Liver (tissue), 9 donors: Measurements from ENCODE around the gene CELSR1. TPM values are rescaled to one million over a fixed set of nuclear protein-coding genes. Genes with fewer than 3 reads are reported as not detected.

Experiments used
- DNase-seq: peaks from one replicate; pipeline ENCODE4 v3.0.0-alpha.2; 2017; ENCODE audit warnings: low spot score
- H3K27ac ChIP-seq, 2 donors: one replicate each; pipeline ENCODE4 v1.7.0; 2013; ENCODE audit warnings: inconsistent platforms in 2 of 2, low read length in 2 of 2, control low read depth in 1 of 2, low read depth in 1 of 2, mild to moderate bottlenecking in 1 of 2
- H3K27me3 ChIP-seq, 4 donors: one replicate each; pipeline versions ENCODE4 v1.6.1 to v1.7.0; 2013; ENCODE audit warnings: low read length in 3 of 4, inconsistent platforms in 1 of 4, mild to moderate bottlenecking in 1 of 4, moderate library complexity in 1 of 4; ENCODE audit not compliant: control insufficient read depth in 4 of 4, insufficient read depth in 4 of 4
- H3K36me3 ChIP-seq, 4 donors: one replicate each; pipeline versions ENCODE4 v1.6.1 to v1.7.0; 2013; ENCODE audit warnings: low read length in 3 of 4, mild to moderate bottlenecking in 3 of 4, low read depth in 1 of 4, moderate library complexity in 1 of 4; ENCODE audit not compliant: control insufficient read depth in 4 of 4, insufficient read depth in 3 of 4
- H3K4me1 ChIP-seq, 4 donors: one replicate each; pipeline versions ENCODE4 v1.6.1 to v1.7.0; 2013; ENCODE audit warnings: low read length in 3 of 4, mild to moderate bottlenecking in 3 of 4, moderate library complexity in 1 of 4; ENCODE audit not compliant: control insufficient read depth in 4 of 4, insufficient read depth in 4 of 4
- H3K4me3 ChIP-seq, 3 donors: one replicate each; pipeline versions ENCODE4 v1.6.1 to v1.7.0; 2013; ENCODE audit warnings: low read length in 3 of 3, control low read depth in 1 of 3, low read depth in 1 of 3, mild to moderate bottlenecking in 1 of 3
- H3K9ac ChIP-seq, 2 donors: one replicate each; pipeline ENCODE4 v1.7.0; 2013; ENCODE audit warnings: low read length in 2 of 2, mild to moderate bottlenecking in 2 of 2, moderate library complexity in 2 of 2, control low read depth in 1 of 2, low read depth in 1 of 2
- H3K9me3 ChIP-seq, 4 donors: one replicate each; pipeline versions ENCODE4 v1.6.1 to v1.7.0; 2013; ENCODE audit warnings: low read length in 3 of 4; ENCODE audit not compliant: control insufficient read depth in 4 of 4
- EGR1 ChIP-seq, 2 donors: IDR thresholded peaks; 2 replicates each; pipeline ENCODE4 v1.6.1; 2016 to 2018; ENCODE audit warnings: antibody characterized with exemption in 2 of 2, low read depth in 2 of 2
- FOXA1 ChIP-seq: IDR thresholded peaks from 2 replicates; pipeline ENCODE4 v1.6.1; 2016; ENCODE audit warnings: antibody characterized with exemption
- FOXA2 ChIP-seq: IDR thresholded peaks from 2 replicates; pipeline ENCODE4 v1.6.1; 2016; ENCODE audit warnings: antibody characterized with exemption
- GABPA ChIP-seq, 2 donors: IDR thresholded peaks in 1 of 2; conservative IDR thresholded peaks in 1 of 2; 2 replicates each; pipeline ENCODE4 v1.6.1; 2016; ENCODE audit warnings: antibody characterized with exemption in 2 of 2, mild to moderate bottlenecking in 1 of 2, moderate library complexity in 1 of 2
- HNF4A ChIP-seq, 2 donors: conservative IDR thresholded peaks; 2 replicates each; pipeline ENCODE4 v1.6.1; 2016; ENCODE audit warnings: antibody characterized with exemption in 2 of 2, mild to moderate bottlenecking in 2 of 2
- HNF4G ChIP-seq: IDR thresholded peaks from 2 replicates; pipeline ENCODE4 v1.6.1; 2016; ENCODE audit warnings: antibody characterized with exemption
- JUND ChIP-seq, 2 donors: IDR thresholded peaks; 2 replicates each; pipeline ENCODE4 v1.6.1; 2016; ENCODE audit warnings: antibody characterized with exemption in 2 of 2
- NR2F2 ChIP-seq: IDR thresholded peaks from 2 replicates; pipeline ENCODE4 v1.6.1; 2016; ENCODE audit warnings: antibody characterized with exemption
- RAD21 ChIP-seq, 2 donors: IDR thresholded peaks; 2 replicates each; pipeline ENCODE4 v1.6.1; 2016; ENCODE audit warnings: antibody characterized with exemption in 2 of 2, mild to moderate bottlenecking in 2 of 2
- RXRA ChIP-seq, 2 donors: IDR thresholded peaks; 2 replicates each; pipeline ENCODE4 v1.6.1; 2017 to 2018; ENCODE audit warnings: antibody characterized with exemption in 2 of 2, mild to moderate bottlenecking in 1 of 2
- SP1 ChIP-seq: IDR thresholded peaks from 2 replicates; pipeline ENCODE4 v1.6.1; 2018; ENCODE audit warnings: antibody characterized with exemption, mild to moderate bottlenecking
- TAF1 ChIP-seq: conservative IDR thresholded peaks from 2 replicates; pipeline ENCODE4 v1.6.1; 2016; ENCODE audit warnings: antibody characterized with exemption, mild to moderate bottlenecking
- YY1 ChIP-seq: IDR thresholded peaks from 2 replicates; pipeline ENCODE4 v1.6.1; 2016; ENCODE audit warnings: antibody characterized with exemption, mild to moderate bottlenecking
- WGBS: extraction: QIAGEN DNeasy Blood & Tissue Kit; methylation state at CpG from one replicate; pipeline ENCODE4 v1.1.7; 2013; 5-methylcytosine and 5-hydroxymethylcytosine counted together
- polyA plus RNA-seq, 2 donors: library from polyadenylated mRNA; stranded (reverse) in 1 of 2; unstranded in 1 of 2; fragments of 200-250 nt in 1 of 2; fragments of >200 nt in 1 of 2; fragmentation: Nextera tagmentation in 1 of 2; extraction: Ambion mirVana in 1 of 2; gene quantifications; one replicate each; pipeline versions ENCODE4 v1.2.1 to v1.2.3, GENCODE V29; 2013 to 2015
- total RNA-seq, 2 donors: library from RNA; depleted of rRNA; stranded (reverse); fragments of >200 nt; gene quantifications; one replicate each; pipeline ENCODE4 v1.2.3, GENCODE V29; 2014
- TF ChIP-seq, protein P1 (sequence below): fragments of 150-350 bp; IDR thresholded peaks from 2 replicates; pipeline ENCODE4 v1.5.1; 2017; ENCODE audit warnings: improper control_type of control experiment, low read depth, low read length; ENCODE audit not compliant: missing input control
- TF ChIP-seq, protein P2 (sequence below): IDR thresholded peaks from 2 replicates; pipeline ENCODE4 v1.6.1; 2016; ENCODE audit warnings: antibody characterized with exemption, mild to moderate bottlenecking
- TF ChIP-seq, protein P3 (sequence below): IDR thresholded peaks from 2 replicates; pipeline ENCODE4 v1.6.1; 2016; ENCODE audit warnings: antibody characterized with exemption
- TF ChIP-seq, protein P4 (sequence below): IDR thresholded peaks from 2 replicates; pipeline ENCODE4 v1.6.1; 2016; ENCODE audit warnings: antibody characterized with exemption
- TF ChIP-seq, protein P5 (sequence below): IDR thresholded peaks from 2 replicates; pipeline ENCODE4 v1.6.1; 2016; ENCODE audit warnings: antibody characterized with exemption
- donor health status: healthy.
- donor health status: healthy.
- donor health status: healthy.
- donor health status: healthy.
- donor health status: healthy.

Gene CELSR1
- total and polyA plus RNA-seq, 4 donors, result 0.37 to 1.6 (median 1.3) TPM

DNA sequence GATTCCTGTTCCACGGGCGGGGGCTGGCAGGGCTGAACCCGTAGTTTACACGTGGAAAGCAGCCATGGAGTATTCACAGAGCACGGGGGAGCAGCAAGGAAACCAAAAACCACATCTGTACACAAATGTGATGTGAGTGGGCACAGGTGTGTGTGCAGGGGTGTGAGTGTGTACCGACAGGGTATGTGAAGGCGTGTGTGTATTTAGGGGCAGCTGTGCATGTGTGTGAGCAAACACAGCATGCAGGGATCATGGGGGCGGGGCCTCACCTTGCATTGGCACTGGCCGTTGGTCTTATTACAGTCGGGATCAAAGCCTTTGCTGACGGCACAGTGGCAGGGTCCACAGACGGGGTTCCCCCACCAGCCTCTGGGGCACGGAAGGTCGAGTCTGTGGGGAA is 143.5 kb downstream of the CELSR1 start:
- no peak for TF ChIP-seq JUND (IDR thresholded peaks at IDR 0.05)
- DNase-seq, result no peak
- Histone ChIP-seq H3K27ac (no peak overlapping the region), H3K9ac (no peak overlapping the region), H3K27me3 (no peaks in the 10 kb centered on the region), H3K36me3 (no peaks in the 10 kb centered on the region), H3K4me3 (no peak overlapping the region), H3K4me1 (peaks cover 0 to 4% (median 0%) of the 10 kb centered on the region in 4 donors), H3K9me3 (no peaks in the 10 kb centered on the region)
- WGBS, result 72% methylated on average over 14 of the region's 14 CpGs

DNA sequence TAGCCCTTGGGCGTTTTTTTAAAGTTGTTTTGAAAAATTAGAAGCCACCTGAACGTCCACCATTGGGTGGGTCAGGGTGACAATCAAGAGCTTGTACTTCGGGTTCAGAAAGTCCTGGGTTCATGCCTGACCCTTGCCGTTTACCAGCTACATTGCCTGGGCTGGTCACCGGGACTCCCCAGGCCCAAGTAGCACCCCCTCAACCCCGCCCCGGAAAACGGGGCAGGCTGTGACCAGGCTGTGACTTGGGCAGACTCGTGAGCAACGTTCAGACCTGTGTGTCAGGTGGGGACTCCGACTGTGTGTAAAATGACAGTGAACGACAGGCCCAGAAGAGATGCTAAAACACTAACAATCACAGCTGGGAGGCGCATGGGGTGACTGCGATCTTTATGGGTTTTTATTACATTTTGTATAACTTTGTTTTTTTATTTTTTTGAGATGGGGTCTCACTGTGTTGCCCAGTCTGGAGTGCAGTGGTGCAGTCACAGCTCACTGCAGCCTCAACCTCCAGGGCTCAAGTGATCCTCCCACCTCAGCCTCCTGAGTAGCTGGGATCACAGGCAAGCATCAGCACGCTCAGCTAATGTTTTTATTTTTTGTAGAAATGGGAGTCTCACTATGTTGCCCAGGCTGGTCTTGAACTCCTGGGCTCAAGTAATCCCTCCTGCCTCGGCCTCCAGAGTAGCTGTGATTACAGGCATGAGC is 145.1 kb downstream of the CELSR1 start:
- 90% methylated on average over 16 of the region's 16 CpGs for WGBS
- DNase-seq, result no peak

More for the DNA sequence above, 145.1 kb downstream of the CELSR1 start:
- Histone ChIP-seq H3K27me3 (no peaks in the 10 kb centered on the region), H3K9ac (no peak overlapping the region), H3K4me1 (peaks cover 0 to 4% (median 0%) of the 10 kb centered on the region in 4 donors), H3K36me3 (no peaks in the 10 kb centered on the region), H3K9me3 (no peaks in the 10 kb centered on the region), H3K27ac (no peak overlapping the region), H3K4me3 (no peak overlapping the region)
- TF ChIP-seq FOXA1 (no peak), FOXA2 (no peak), YY1 (no peak), GABPA (IDR thresholded peaks at IDR 0.05 in 1 of 2, conservative IDR thresholded peaks at IDR 0.05 in 1 of 2) (no peak), RXRA (IDR thresholded peaks at IDR 0.05) (no peak), JUND (IDR thresholded peaks at IDR 0.05) (no peak), HNF4A (conservative IDR thresholded peaks at IDR 0.05) (no peak), TAF1 (no peak), NR2F2 (no peak), HNF4G (no peak), SP1 (no peak), RAD21 (IDR thresholded peaks at IDR 0.05) (no peak), EGR1 (IDR thresholded peaks at IDR 0.05; ENCODE audit: low read depth in 2 of 2) (no peak)
- TF ChIP-seq, protein P1, sequence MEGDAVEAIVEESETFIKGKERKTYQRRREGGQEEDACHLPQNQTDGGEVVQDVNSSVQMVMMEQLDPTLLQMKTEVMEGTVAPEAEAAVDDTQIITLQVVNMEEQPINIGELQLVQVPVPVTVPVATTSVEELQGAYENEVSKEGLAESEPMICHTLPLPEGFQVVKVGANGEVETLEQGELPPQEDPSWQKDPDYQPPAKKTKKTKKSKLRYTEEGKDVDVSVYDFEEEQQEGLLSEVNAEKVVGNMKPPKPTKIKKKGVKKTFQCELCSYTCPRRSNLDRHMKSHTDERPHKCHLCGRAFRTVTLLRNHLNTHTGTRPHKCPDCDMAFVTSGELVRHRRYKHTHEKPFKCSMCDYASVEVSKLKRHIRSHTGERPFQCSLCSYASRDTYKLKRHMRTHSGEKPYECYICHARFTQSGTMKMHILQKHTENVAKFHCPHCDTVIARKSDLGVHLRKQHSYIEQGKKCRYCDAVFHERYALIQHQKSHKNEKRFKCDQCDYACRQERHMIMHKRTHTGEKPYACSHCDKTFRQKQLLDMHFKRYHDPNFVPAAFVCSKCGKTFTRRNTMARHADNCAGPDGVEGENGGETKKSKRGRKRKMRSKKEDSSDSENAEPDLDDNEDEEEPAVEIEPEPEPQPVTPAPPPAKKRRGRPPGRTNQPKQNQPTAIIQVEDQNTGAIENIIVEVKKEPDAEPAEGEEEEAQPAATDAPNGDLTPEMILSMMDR, result no peak
- TF ChIP-seq, protein P2, sequence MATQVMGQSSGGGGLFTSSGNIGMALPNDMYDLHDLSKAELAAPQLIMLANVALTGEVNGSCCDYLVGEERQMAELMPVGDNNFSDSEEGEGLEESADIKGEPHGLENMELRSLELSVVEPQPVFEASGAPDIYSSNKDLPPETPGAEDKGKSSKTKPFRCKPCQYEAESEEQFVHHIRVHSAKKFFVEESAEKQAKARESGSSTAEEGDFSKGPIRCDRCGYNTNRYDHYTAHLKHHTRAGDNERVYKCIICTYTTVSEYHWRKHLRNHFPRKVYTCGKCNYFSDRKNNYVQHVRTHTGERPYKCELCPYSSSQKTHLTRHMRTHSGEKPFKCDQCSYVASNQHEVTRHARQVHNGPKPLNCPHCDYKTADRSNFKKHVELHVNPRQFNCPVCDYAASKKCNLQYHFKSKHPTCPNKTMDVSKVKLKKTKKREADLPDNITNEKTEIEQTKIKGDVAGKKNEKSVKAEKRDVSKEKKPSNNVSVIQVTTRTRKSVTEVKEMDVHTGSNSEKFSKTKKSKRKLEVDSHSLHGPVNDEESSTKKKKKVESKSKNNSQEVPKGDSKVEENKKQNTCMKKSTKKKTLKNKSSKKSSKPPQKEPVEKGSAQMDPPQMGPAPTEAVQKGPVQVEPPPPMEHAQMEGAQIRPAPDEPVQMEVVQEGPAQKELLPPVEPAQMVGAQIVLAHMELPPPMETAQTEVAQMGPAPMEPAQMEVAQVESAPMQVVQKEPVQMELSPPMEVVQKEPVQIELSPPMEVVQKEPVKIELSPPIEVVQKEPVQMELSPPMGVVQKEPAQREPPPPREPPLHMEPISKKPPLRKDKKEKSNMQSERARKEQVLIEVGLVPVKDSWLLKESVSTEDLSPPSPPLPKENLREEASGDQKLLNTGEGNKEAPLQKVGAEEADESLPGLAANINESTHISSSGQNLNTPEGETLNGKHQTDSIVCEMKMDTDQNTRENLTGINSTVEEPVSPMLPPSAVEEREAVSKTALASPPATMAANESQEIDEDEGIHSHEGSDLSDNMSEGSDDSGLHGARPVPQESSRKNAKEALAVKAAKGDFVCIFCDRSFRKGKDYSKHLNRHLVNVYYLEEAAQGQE, result no peak
- TF ChIP-seq, protein P3, sequence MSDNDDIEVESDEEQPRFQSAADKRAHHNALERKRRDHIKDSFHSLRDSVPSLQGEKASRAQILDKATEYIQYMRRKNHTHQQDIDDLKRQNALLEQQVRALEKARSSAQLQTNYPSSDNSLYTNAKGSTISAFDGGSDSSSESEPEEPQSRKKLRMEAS, result no peak
- TF ChIP-seq, protein P4, sequence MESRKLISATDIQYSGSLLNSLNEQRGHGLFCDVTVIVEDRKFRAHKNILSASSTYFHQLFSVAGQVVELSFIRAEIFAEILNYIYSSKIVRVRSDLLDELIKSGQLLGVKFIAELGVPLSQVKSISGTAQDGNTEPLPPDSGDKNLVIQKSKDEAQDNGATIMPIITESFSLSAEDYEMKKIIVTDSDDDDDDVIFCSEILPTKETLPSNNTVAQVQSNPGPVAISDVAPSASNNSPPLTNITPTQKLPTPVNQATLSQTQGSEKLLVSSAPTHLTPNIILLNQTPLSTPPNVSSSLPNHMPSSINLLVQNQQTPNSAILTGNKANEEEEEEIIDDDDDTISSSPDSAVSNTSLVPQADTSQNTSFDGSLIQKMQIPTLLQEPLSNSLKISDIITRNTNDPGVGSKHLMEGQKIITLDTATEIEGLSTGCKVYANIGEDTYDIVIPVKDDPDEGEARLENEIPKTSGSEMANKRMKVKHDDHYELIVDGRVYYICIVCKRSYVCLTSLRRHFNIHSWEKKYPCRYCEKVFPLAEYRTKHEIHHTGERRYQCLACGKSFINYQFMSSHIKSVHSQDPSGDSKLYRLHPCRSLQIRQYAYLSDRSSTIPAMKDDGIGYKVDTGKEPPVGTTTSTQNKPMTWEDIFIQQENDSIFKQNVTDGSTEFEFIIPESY, result no peak
- TF ChIP-seq, protein P5, sequence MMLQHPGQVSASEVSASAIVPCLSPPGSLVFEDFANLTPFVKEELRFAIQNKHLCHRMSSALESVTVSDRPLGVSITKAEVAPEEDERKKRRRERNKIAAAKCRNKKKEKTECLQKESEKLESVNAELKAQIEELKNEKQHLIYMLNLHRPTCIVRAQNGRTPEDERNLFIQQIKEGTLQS, result no peak
